Upper lobe of left lung (tissue), 4 donors: ENCODE data around the gene POPDC3.

Experiments used
- CTCF ChIP-seq, 6 experiments: fragments of 450-650 bp in 4 of 6; fragments of 200-600 bp in 2 of 6; sonication (generic) in 2 of 6; IDR thresholded peaks; one replicate each; pipeline ENCODE4 v1.5.1; 2016 to 2019; ENCODE audit warnings: antibody characterized with exemption in 6 of 6
- EP300 ChIP-seq, 4 donors: sonication (generic); formaldehyde crosslinking; IDR thresholded peaks; one replicate each; pipeline ENCODE4 v1.5.1; 2017; ENCODE audit warnings: antibody characterized with exemption in 4 of 4, control low read depth in 2 of 4
- POLR2A ChIP-seq, 4 donors: fragments of 450-650 bp; IDR thresholded peaks; one replicate each; pipeline ENCODE4 v1.5.1; 2016 to 2017; ENCODE audit warnings: antibody characterized with exemption in 4 of 4, mild to moderate bottlenecking in 2 of 4

DNA sequence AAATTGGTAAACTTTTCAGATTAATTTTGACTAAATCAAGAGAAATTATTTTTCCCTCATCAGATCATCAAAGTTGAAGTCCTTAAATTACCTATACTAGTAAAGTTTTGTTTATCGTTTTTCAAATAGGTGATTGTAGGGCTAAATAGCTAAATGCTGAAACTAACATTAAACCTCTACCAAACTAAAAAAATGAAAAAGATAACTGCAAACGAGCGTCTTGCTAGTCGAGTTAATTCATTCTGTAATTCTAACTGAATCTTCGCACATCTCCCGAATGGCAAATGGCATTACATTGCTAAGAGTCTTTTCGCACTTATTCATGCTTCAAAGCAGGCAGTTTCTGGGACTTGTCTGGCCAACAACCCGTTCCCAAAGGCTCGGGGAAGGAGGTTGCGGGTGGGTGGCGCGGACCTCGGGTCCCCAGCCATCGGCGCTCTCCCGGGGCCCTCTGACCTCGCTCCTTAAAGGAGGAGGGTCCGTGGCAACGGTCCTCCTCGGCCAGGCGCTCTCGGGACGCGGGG lies 43.8 kb downstream of the POPDC3 start:
- no peak for TF ChIP-seq CTCF (IDR thresholded peaks at IDR 0.05)
- TF ChIP-seq EP300 (IDR thresholded peaks at IDR 0.05), result no peak
- TF ChIP-seq POLR2A (IDR thresholded peaks at IDR 0.05), result no peak
